K562 (cell line): ENCODE results near the gene MTA2. TPM values are rescaled to one million over a fixed set of nuclear protein-coding genes. Genes with fewer than 3 reads are reported as not detected.
A peak's percentile ranks its signal among the peaks of the same experiment; 100 is the strongest.

Experiments
- ATAC-seq: fragments of 200-7000 bp; cut with Tn5 transposase; 3 replicates; pipeline ENCODE4 v1.9.1; 2020; ENCODE audit warnings: moderate library complexity
- BruUV-seq: library from RNA; stranded (reverse); fragments of 400-500 nt; replicated peaks from 2 replicates; lab custom pipeline; 2021; lab: Mats Ljungman, UMichigan
- CTCF ChIA-PET: fragments of 300-600 bp; formaldehyde crosslinking; extraction: SDS; loops from one replicate; lab custom pipeline; 2021; ENCODE audit warnings: low intra/inter-chr PET ratio; lab: Yijun Ruan, JAX
- POLR2A ChIA-PET: fragments of 300-600, 350-650 bp; sonication (Branson Sonifier 250); formaldehyde crosslinking; extraction: SDS; loops from one replicate; lab custom pipeline; 2021; ENCODE audit warnings: antibody characterized with exemption, inconsistent platforms; lab: Yijun Ruan, JAX
- DNase-seq, 4 experiments: peaks; one replicate each; pipeline versions ENCODE4 v3.0.0 to v3.0.0-alpha.2; 2011 to 2018; ENCODE audit warnings: low spot score in 3 of 4, mixed read lengths in 3 of 4; ENCODE audit errors: extremely low read depth in 1 of 4
- FAIRE-seq: peaks from 2 replicates; lab custom pipeline; 2011; peaks lifted over from hg19 to GRCh38; lab: Jason Lieb, UNC
- H2AFZ ChIP-seq: 2 replicates; pipeline ENCODE4 v1.6.0; 2011; ENCODE audit warnings: low read depth, low read length, control low read depth, inconsistent platforms
- H3K27ac ChIP-seq: fragments of 200-600 bp; 3 replicates; pipeline ENCODE4 v1.8.0; 2011; ENCODE audit warnings: low read depth, mild to moderate bottlenecking, control low read depth, inconsistent platforms, low read length, moderate library complexity, mixed read lengths; ENCODE audit errors: extremely low read depth
- H3K27me3 ChIP-seq, 2 experiments: fragments of 300-600 bp in 1 of 2; 2 replicates in 1 of 2; 3 replicates in 1 of 2; pipeline versions ENCODE4 v1.6.0 to v1.8.0; 2011; ENCODE audit warnings: inconsistent platforms in 2 of 2, low read length in 2 of 2, mild to moderate bottlenecking in 1 of 2, mixed read lengths in 1 of 2, moderate library complexity in 1 of 2; ENCODE audit not compliant: control insufficient read depth in 2 of 2, insufficient read depth in 2 of 2
- H3K36me3 ChIP-seq: fragments of 300-600 bp; 3 replicates; pipeline ENCODE4 v1.8.0; 2011; ENCODE audit warnings: mild to moderate bottlenecking, low read length, inconsistent platforms; ENCODE audit not compliant: control insufficient read depth, insufficient read depth
- H3K4me1 ChIP-seq, 2 experiments: fragments of 200-600 bp in 1 of 2; replicated peaks in 1 of 2; 2 replicates in 1 of 2; 3 replicates in 1 of 2; pipeline versions ENCODE4 v1.5.1 to v1.8.0; 2011; ENCODE audit warnings: inconsistent platforms in 2 of 2, low read length in 2 of 2, mild to moderate bottlenecking in 1 of 2, mixed read lengths in 1 of 2, moderate library complexity in 1 of 2; ENCODE audit not compliant: control insufficient read depth in 2 of 2, insufficient read depth in 2 of 2
- H3K4me2 ChIP-seq: 2 replicates; pipeline ENCODE4 v1.6.1; 2011; ENCODE audit warnings: low read length, control low read depth, inconsistent platforms, mixed read lengths; ENCODE audit not compliant: insufficient read depth
- H3K4me3 ChIP-seq: fragments of 200-600 bp; sonication (generic), shearing (Covaris generic); 2 replicates; pipeline ENCODE4 v1.5.1; 2016; ENCODE audit warnings: control low read depth, inconsistent platforms
- H3K79me2 ChIP-seq: fragments of 200-600 bp; 3 replicates; pipeline ENCODE4 v1.8.0; 2011; ENCODE audit warnings: low read length, inconsistent platforms; ENCODE audit not compliant: control insufficient read depth, insufficient read depth
- H3K9ac ChIP-seq, 2 experiments: 2 replicates each; pipeline versions ENCODE4 v1.6.0 to v1.6.1; 2011; ENCODE audit warnings: low read depth in 2 of 2, low read length in 2 of 2, control low read depth in 1 of 2, inconsistent platforms in 1 of 2, mild to moderate bottlenecking in 1 of 2, mixed read lengths in 1 of 2; ENCODE audit not compliant: insufficient read depth in 1 of 2
- H3K9me1 ChIP-seq: one replicate; pipeline ENCODE4 v1.6.0; 2011; ENCODE audit warnings: inconsistent platforms, mild to moderate bottlenecking, low read length, moderate library complexity; ENCODE audit not compliant: control insufficient read depth, insufficient read depth
- H3K9me3 ChIP-seq: replicated peaks from 2 replicates; pipeline ENCODE4 v1.5.1; 2011; ENCODE audit warnings: low read depth, low read length, inconsistent platforms; ENCODE audit not compliant: control insufficient read depth, insufficient read depth
- H4K20me1 ChIP-seq: replicated peaks from 2 replicates; pipeline ENCODE4 v1.6.1; 2011; ENCODE audit warnings: low read length, inconsistent platforms, mixed read lengths; ENCODE audit not compliant: control insufficient read depth, insufficient read depth
- BHLHE40 ChIP-seq: IDR thresholded peaks from 2 replicates; pipeline ENCODE4 v1.6.1; 2011; ENCODE audit warnings: low read length, improper control_type of control experiment
- CBFA2T3 ChIP-seq: fragments of 450-650 bp; IDR thresholded peaks from 2 replicates; pipeline ENCODE4 v1.6.1; 2017
- MCM5 ChIP-seq: fragments of 450-650 bp; IDR thresholded peaks from 2 replicates; pipeline ENCODE4 v1.6.1; 2016; ENCODE audit warnings: low read depth
- NFXL1 ChIP-seq: fragments of 450-650 bp; formaldehyde crosslinking; IDR thresholded peaks from 2 replicates; pipeline ENCODE4 v1.4.0; 2021; ENCODE audit warnings: mild to moderate bottlenecking
- PCBP2 ChIP-seq: fragments of 200-400 bp; formaldehyde crosslinking; IDR thresholded peaks from 2 replicates; pipeline ENCODE4 v1.6.1; 2018; ENCODE audit warnings: low read length, low read depth, mild to moderate bottlenecking, moderate library complexity; ENCODE audit not compliant: poor library complexity, severe bottlenecking
- ZNF384 ChIP-seq: IDR thresholded peaks from 2 replicates; pipeline ENCODE4 v1.6.1; 2012; ENCODE audit warnings: low read depth, low read length, improper control_type of control experiment
- ZNF592 ChIP-seq: fragments of 450-650 bp; IDR thresholded peaks from 2 replicates; pipeline ENCODE4 v1.6.1; 2017; ENCODE audit warnings: antibody characterized with exemption, mild to moderate bottlenecking
- WGBS: fragments of 100-300 bp; shearing (Covaris generic); methylation state at CpG from one replicate; pipeline ENCODE4 v1.1.6; 2016; ENCODE audit warnings: low coverage, mixed read lengths; ENCODE audit not compliant: insufficient coverage; ENCODE audit errors: missing lambda C conversion rate; 5-methylcytosine and 5-hydroxymethylcytosine counted together
- in situ Hi-C: fragments of 300-500 bp; cut with MboI; formaldehyde crosslinking; loops from 4 replicates; pipeline ENCODE4 v1.15.0; 2018; ENCODE audit warnings: inconsistent platforms, mixed read lengths
- intact Hi-C: fragments of 100-400 bp; cut with micrococcal nuclease; formaldehyde crosslinking; loops from 2 replicates; pipeline ENCODE4 v1.14.2; 2022
- polyA plus RNA-seq, 8 experiments: library from polyadenylated mRNA; depleted of rRNA in 4 of 8; stranded (reverse) in 5 of 8; unstranded in 3 of 8; fragments of >200 nt; fragmentation: Nextera tagmentation in 2 of 8; fragmentation: Illumina TruSeq in 1 of 8; extraction: Ambion mirVana in 2 of 8; extraction: Trizol in 1 of 8; gene quantifications; 2 replicates each; pipeline versions ENCODE4 v1.2.1 to v1.2.3, GENCODE V29; 2011 to 2014; ENCODE audit warnings: inconsistent platforms in 1 of 8, missing spikeins in 1 of 8
- total RNA-seq, 7 experiments: library from RNA; depleted of rRNA in 6 of 7; stranded (reverse); fragments of >200 nt in 6 of 7; fragmentation: Illumina TruSeq in 2 of 7; extraction: Trizol in 2 of 7; gene quantifications; 2 replicates each; pipeline versions ENCODE4 v1.2.1 to v1.2.3, GENCODE V29; 2011 to 2021; ENCODE audit warnings: low replicate concordance in 1 of 7
- TF ChIP-seq, protein P1 (sequence below): sonication (generic); formaldehyde crosslinking; IDR thresholded peaks from 2 replicates; pipeline ENCODE4 v1.8.0; 2022; ENCODE audit warnings: mild to moderate bottlenecking, missing genetic modification reagents, borderline replicate concordance
- TF ChIP-seq, protein P2 (sequence below): sonication (generic); formaldehyde crosslinking; IDR thresholded peaks from 2 replicates; pipeline ENCODE4 v1.8.1; 2022; ENCODE audit warnings: missing genetic modification reagents

MTA2 gene
- total and polyA plus RNA-seq, 9 of the 15 experiments (the other 6 are each of a cell fraction or from before 2014, with no cell fraction given) = 6.2 to 220 (median 172) TPM

DNA sequence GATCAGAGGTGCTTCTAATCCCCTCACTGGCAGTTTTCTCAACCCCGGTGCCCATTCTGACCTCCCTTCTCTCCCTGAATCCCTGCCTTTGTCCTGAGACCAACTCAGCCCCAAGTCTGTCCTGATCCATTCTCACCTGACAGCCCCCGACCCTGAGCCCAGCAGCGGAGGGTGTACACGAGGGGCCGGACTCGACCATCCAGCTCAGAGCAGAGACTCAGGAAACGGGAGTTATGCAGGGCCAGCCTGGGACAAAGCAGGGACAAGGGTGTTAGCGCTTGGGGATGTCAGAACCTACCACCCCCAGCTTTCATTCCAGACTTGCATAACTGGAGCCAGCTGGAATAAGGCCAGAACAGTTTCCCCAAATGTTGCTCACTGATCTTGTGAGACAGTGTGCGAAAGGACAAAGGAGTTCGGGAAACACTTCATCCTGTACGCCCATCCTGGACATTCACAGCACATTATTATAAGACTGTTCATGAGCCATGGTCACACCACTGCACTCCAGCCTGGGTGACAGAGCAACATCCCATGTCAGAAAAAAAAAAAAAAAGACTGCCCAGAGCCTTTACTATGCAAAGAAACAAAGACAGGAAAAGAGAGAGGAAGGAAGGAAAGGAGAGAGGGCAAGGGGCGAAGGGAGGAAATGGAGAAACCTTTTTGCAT lies 24.5 kb downstream of the MTA2 start:
- 88% methylated on average over 11 of the region's 12 CpGs for WGBS
- no peak overlapping the region; the same call in 2 of the 3 replicates for H3K27ac ChIP-seq
- H4K20me1 ChIP-seq = peaks cover 3% of the 10 kb centered on the region; the same call in 1 of the 2 replicates
- DNase-seq (no peak), FAIRE-seq (no peak), ATAC-seq (no peak)
- H3K4me3 ChIP-seq = no peak overlapping the region
- intact Hi-C loops (no loop called here), in situ Hi-C loops (no loop called here)
- no peaks in the 10 kb centered on the region for H3K9me1 ChIP-seq
- peaks cover 31% of the 10 kb centered on the region for H3K79me2 ChIP-seq
- H3K9me3 ChIP-seq = no peaks in the 10 kb centered on the region
- H3K36me3 ChIP-seq = peaks cover 75% of the 10 kb centered on the region
- no peaks in the 10 kb centered on the region for H3K27me3 ChIP-seq
- no peak overlapping the region for H3K4me2 ChIP-seq
- H3K9ac ChIP-seq = peak overlapping the region in 1 of 2 experiments; percentile 82; a peak in 2 of 4 replicates
- CTCF ChIA-PET = no interaction called here
- H2AFZ ChIP-seq = no peak overlapping the region
- POLR2A ChIA-PET = interaction anchor here (1.0 to 2.0 kb wide), 4 partner anchors 12 to 194 kb away, joined by 3 to 17 read pairs (median 5); partner anchors contain the start of genes C11orf98, CSKMT and TUT1
- no TSS peak for BruUV-seq
- peaks cover 8 to 31% of the 10 kb centered on the region in 2 experiments; a peak in 4 of 5 replicates for H3K4me1 ChIP-seq
- TF ChIP-seq, protein P1, sequence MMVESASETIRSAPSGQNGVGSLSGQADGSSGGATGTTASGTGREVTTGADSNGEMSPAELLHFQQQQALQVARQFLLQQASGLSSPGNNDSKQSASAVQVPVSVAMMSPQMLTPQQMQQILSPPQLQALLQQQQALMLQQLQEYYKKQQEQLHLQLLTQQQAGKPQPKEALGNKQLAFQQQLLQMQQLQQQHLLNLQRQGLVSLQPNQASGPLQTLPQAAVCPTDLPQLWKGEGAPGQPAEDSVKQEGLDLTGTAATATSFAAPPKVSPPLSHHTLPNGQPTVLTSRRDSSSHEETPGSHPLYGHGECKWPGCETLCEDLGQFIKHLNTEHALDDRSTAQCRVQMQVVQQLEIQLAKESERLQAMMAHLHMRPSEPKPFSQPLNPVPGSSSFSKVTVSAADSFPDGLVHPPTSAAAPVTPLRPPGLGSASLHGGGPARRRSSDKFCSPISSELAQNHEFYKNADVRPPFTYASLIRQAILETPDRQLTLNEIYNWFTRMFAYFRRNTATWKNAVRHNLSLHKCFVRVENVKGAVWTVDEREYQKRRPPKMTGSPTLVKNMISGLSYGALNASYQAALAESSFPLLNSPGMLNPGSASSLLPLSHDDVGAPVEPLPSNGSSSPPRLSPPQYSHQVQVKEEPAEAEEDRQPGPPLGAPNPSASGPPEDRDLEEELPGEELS (CRISPR knock-in tag) = no peak
- TF ChIP-seq CBFA2T3 = no peak
- TF ChIP-seq, protein P2, sequence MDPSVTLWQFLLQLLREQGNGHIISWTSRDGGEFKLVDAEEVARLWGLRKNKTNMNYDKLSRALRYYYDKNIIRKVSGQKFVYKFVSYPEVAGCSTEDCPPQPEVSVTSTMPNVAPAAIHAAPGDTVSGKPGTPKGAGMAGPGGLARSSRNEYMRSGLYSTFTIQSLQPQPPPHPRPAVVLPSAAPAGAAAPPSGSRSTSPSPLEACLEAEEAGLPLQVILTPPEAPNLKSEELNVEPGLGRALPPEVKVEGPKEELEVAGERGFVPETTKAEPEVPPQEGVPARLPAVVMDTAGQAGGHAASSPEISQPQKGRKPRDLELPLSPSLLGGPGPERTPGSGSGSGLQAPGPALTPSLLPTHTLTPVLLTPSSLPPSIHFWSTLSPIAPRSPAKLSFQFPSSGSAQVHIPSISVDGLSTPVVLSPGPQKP = no peak
- TF ChIP-seq BHLHE40 = no peak
- TF ChIP-seq MCM5 = no peak
- TF ChIP-seq PCBP2 = no peak
- no peak for TF ChIP-seq ZNF592
- no peak for TF ChIP-seq NFXL1 (CRISPR knock-in tag)
- no peak for TF ChIP-seq ZNF384
